Left ventricle myocardium inferior (tissue), 1 donor: ENCODE measurements around the gene EHD4. TPM values are rescaled to one million over a fixed set of nuclear protein-coding genes. Genes with fewer than 3 reads are reported as not detected.

Source experiments
- DNase-seq: peaks from one replicate; pipeline ENCODE4 v3.0.0-alpha.2; 2020
- H3K27ac ChIP-seq: fragments of 200-600 bp; replicated peaks from 2 replicates; pipeline ENCODE4 v1.8.0; 2021
- H3K27me3 ChIP-seq: fragments of 200-600 bp; 2 replicates; pipeline ENCODE4 v1.8.0; 2021; ENCODE audit warnings: low read depth
- H3K36me3 ChIP-seq: fragments of 200-600 bp; 2 replicates; pipeline ENCODE4 v1.8.0; 2021
- H3K4me1 ChIP-seq: fragments of 200-600 bp; 2 replicates; pipeline ENCODE4 v1.8.0; 2021
- H3K4me3 ChIP-seq: fragments of 200-600 bp; 2 replicates; pipeline ENCODE4 v1.8.0; 2021; ENCODE audit warnings: mild to moderate bottlenecking, moderate library complexity
- H3K9me3 ChIP-seq: fragments of 200-600 bp; replicated peaks from 2 replicates; pipeline ENCODE4 v1.8.0; 2021
- intact Hi-C: fragments of 100-400 bp; cut with micrococcal nuclease; formaldehyde crosslinking; loops from one replicate; pipeline ENCODE4 v1.11.0; 2022
- total RNA-seq: library from RNA; stranded (reverse); fragmentation: NEBNext Ultra II Directional; extraction: Animal tissue kit (Norgen Biotek cat#: 25700); gene quantifications from one replicate; pipeline ENCODE4 v1.2.1, GENCODE V29; 2021
- TF ChIP-seq, protein P1 (sequence below): fragments of 200-600 bp; IDR thresholded peaks from 2 replicates; pipeline ENCODE4 v1.8.0; 2021; ENCODE audit warnings: antibody characterized with exemption, mild to moderate bottlenecking, borderline replicate concordance
- donor health status: DM: no; HTN: yes; CAD: no; lungs with severe emphysema.

EHD4 gene
- total RNA-seq, 1 donor from 2014 or later: 46.4 TPM

DNA sequence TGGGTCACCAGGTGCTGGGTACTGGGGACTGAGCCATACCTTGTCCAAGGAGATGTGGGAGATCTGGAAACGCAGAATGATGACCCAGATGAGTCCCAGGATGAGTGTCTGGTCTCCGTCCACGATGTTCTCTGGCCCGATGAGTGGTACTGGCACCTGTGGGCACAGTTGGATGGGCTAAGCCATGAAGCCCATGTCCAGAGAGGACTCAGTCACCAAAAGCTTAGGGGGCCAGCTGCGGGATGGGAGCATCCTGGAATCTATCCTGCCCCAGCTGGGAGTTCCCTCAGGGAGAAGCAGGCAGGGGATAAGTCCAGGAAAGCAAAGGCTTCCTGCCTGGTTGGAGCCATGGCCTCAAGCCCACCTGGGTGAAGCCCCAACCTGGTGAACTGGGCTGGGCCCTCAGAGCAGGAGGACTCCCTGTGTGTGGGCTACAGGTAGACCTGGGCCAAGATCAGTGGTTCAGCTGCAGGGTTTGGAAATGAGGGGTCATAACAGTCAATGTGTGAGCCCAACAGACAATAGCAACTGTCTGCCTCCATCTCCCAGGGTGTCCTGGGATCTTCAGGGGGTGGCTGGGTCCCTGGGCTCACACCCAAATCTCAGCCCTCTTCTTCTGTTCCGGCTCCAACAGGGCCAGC lies 82.2 kb downstream of the EHD4 start:
- H3K9me3 ChIP-seq: no peaks in the 10 kb centered on the region

DNA sequence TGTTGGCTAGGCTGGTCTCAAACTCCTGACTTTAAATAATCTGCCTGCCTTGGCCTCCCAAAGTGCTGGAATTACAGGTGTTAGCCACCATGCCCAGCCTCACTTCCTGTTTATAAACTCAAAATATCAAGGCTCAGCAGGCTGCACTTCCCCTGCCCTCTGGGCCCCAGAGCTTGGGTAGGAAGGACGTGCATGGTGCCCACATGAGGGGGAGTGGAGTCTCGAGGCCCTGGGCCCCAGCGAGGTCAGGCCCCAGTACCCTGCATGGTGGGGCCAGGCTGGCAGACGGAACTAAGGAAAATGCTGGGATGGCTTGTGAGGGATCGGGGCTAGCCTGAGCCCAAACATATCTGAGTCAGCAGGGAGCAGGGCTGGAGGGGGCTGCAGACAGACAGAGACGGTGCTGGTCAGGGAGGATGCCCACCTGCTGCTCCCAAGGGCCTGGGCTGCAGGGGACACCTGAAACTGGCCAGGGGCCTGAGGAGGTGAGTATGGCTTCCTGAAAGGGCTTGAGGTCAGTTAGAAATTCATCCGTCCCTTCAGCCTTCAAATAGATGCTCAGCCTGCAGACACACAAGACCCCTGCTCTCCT lies 83.6 kb downstream of the EHD4 start:
- Histone ChIP-seq H3K27ac (no peak overlapping the region), H3K4me1 (peaks cover 24% of the 10 kb centered on the region), H3K4me3 (no peak overlapping the region), H3K36me3 (no peaks in the 10 kb centered on the region), H3K27me3 (no peaks in the 10 kb centered on the region), H3K9me3 (no peaks in the 10 kb centered on the region)
- intact Hi-C loops: no loop called here
- DNase-seq: no peak
- TF ChIP-seq, protein P1, sequence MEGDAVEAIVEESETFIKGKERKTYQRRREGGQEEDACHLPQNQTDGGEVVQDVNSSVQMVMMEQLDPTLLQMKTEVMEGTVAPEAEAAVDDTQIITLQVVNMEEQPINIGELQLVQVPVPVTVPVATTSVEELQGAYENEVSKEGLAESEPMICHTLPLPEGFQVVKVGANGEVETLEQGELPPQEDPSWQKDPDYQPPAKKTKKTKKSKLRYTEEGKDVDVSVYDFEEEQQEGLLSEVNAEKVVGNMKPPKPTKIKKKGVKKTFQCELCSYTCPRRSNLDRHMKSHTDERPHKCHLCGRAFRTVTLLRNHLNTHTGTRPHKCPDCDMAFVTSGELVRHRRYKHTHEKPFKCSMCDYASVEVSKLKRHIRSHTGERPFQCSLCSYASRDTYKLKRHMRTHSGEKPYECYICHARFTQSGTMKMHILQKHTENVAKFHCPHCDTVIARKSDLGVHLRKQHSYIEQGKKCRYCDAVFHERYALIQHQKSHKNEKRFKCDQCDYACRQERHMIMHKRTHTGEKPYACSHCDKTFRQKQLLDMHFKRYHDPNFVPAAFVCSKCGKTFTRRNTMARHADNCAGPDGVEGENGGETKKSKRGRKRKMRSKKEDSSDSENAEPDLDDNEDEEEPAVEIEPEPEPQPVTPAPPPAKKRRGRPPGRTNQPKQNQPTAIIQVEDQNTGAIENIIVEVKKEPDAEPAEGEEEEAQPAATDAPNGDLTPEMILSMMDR: no peak

More for the DNA sequence above, 82.2 kb downstream of the EHD4 start:
- intact Hi-C loops: no loop called here
- TF ChIP-seq, protein P1: no peak
- no peak for DNase-seq
- Histone ChIP-seq H3K36me3 (no peaks in the 10 kb centered on the region), H3K27ac (no peak overlapping the region), H3K4me1 (peaks cover 38% of the 10 kb centered on the region), H3K27me3 (no peaks in the 10 kb centered on the region), H3K4me3 (no peak overlapping the region)

DNA sequence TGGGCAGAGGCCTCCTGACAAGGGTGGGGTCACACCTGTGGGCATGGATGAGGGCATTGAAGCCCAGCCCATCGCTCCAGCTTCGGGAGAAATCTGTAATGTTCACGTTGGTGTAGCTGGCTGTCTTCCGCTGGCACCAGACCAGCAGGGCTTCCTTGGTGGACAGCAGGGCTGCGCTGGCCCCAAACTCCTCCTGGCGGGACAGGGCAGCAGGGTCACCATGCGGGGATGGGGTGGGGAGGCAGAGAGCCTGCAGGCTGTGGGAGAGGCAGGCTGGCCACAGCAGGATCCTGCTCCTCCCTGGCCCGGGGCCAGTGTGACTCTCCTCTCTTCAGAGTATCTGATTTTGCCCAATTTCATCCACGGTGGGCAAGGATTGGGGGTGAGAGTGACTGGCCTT lies 84.5 kb downstream of the EHD4 start:
- no peaks in the 10 kb centered on the region for H3K9me3 ChIP-seq
- no peak for DNase-seq
- H3K4me1 ChIP-seq: peaks cover 22% of the 10 kb centered on the region
- intact Hi-C loops: no loop called here
- H3K4me3 ChIP-seq: no peak overlapping the region
- TF ChIP-seq, protein P1: no peak
- no peaks in the 10 kb centered on the region for H3K36me3 ChIP-seq
- no peak overlapping the region for H3K27ac ChIP-seq
- no peaks in the 10 kb centered on the region for H3K27me3 ChIP-seq

DNA sequence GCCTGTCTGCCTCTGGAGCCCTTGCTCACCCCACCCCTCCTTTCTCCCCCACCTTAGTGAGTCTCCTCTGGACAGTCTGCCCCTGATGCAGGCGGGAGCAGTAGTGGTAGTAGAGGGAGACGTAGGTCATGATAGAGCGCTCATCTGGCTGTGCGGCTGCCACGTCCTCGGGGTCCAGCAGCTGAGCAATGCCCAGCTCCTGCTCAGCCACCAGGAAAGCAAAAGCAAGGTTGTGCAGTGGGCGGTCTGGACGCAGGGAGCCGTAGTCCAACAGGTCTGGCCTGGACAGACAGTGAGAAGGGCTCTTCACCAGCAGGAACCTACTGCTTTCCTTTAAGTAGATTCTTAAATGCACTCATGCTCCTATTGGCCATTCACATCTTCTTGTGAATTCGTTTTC lies 85.2 kb downstream of the EHD4 start:
- DNase-seq: no peak
- H3K27me3 ChIP-seq: peaks cover 3% of the 10 kb centered on the region
- no peak overlapping the region for H3K27ac ChIP-seq
- H3K36me3 ChIP-seq: no peaks in the 10 kb centered on the region
- H3K4me1 ChIP-seq: peaks cover 22% of the 10 kb centered on the region
- no peaks in the 10 kb centered on the region for H3K9me3 ChIP-seq
- H3K4me3 ChIP-seq: no peak overlapping the region
- intact Hi-C loops: no loop called here
- TF ChIP-seq, protein P1: no peak

DNA sequence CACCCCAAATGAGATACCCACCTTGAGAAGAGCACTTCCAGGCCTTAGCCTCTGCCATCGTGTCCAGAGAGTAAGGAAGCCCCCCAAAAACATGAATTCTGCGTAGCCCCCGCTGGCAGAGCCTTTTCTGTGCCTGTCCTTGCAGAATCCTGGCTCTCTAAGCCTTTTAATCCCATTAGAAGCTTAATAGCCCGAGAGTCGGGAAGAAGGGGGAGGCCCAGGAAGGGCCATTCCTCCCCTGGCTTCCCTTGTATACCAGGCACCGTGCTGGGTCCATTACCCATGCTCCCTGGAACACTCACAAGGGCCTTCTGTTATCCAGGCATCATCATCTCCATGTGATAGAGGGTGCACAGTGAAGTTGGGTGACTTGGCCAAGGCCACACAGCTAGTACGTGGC lies 85.6 kb downstream of the EHD4 start:
- DNase-seq: no peak
- Histone ChIP-seq H3K4me1 (peaks cover 22% of the 10 kb centered on the region), H3K27ac (no peak overlapping the region), H3K36me3 (no peaks in the 10 kb centered on the region), H3K9me3 (no peaks in the 10 kb centered on the region), H3K27me3 (peaks cover 8% of the 10 kb centered on the region), H3K4me3 (no peak overlapping the region)
- intact Hi-C loops: no loop called here
- TF ChIP-seq, protein P1: no peak
